Measurements from ENCODE around the gene MBNL1. TPM values are rescaled to one million over a fixed set of nuclear protein-coding genes. Genes with fewer than 3 reads are reported as not detected.

The MBNL1 gene
- polyA plus RNA-seq, 3 donors: 190 to 204 (median 191) TPM

DNA sequence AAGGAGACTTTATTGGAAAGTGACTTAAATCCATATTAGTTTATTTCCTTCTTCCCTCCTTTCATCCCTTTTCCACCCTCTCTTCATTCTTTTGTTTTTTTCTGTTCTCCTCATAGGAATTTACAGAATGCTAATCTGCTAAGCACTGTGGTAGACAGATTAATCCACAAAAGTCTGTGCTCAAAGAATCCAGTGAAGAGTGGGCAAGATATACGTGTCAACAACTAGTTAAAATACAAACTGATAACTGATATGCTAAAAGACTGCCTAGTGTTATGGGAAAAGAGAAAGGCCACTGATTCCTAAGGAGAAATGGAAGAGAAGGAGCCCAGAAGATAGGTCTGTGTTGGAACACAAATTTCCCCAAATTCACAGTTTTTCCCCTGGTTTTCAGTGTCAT lies 202.2 kb downstream of the MBNL1 start:
- Mint-ChIP-seq H3K4me3 (no peak overlapping the region), H3K27me3 (ENCODE audit: low read depth in 3 of 3) (no peaks in the 10 kb centered on the region), H3K4me1 (peaks cover 8% of the 10 kb centered on the region), H3K27ac (peak overlapping the region in 1 of 7 donors; percentile 11), H3K9me3 (peaks cover 0 to 7% (median 4%) of the 10 kb centered on the region in 7 donors), H3K36me3 (peaks cover 4 to 18% of the 10 kb centered on the region in 2 donors)
- TF ChIP-seq, protein P1, sequence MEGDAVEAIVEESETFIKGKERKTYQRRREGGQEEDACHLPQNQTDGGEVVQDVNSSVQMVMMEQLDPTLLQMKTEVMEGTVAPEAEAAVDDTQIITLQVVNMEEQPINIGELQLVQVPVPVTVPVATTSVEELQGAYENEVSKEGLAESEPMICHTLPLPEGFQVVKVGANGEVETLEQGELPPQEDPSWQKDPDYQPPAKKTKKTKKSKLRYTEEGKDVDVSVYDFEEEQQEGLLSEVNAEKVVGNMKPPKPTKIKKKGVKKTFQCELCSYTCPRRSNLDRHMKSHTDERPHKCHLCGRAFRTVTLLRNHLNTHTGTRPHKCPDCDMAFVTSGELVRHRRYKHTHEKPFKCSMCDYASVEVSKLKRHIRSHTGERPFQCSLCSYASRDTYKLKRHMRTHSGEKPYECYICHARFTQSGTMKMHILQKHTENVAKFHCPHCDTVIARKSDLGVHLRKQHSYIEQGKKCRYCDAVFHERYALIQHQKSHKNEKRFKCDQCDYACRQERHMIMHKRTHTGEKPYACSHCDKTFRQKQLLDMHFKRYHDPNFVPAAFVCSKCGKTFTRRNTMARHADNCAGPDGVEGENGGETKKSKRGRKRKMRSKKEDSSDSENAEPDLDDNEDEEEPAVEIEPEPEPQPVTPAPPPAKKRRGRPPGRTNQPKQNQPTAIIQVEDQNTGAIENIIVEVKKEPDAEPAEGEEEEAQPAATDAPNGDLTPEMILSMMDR (IDR thresholded peaks at IDR 0.05): no peak
- Histone ChIP-seq H4K20me1 (ENCODE audit: insufficient read depth, low read length) (peaks cover 18% of the 10 kb centered on the region), H3K9ac (ENCODE audit: insufficient read depth, low read length, poor library complexity, severe bottlenecking) (no peak overlapping the region), H3K4me3 (replicated peaks in 1 of 3; ENCODE audit: low read depth in 2 of 3, low read length in 3 of 3) (no peak overlapping the region), H3K4me2 (replicated peaks; ENCODE audit: extremely low read depth, low read length, poor library complexity, severe bottlenecking) (no peak overlapping the region), H3K36me3 (replicated peaks in 1 of 2; ENCODE audit: control insufficient read depth in 1 of 2, insufficient read depth in 2 of 2, low read length in 2 of 2) (peaks cover 0 to 13% of the 10 kb centered on the region in 2 donors), H3K27me3 (ENCODE audit: control insufficient read depth in 2 of 2, insufficient read depth in 2 of 2, low read length in 2 of 2) (no peaks in the 10 kb centered on the region), H3K79me2 (ENCODE audit: insufficient read depth, low read length) (no peaks in the 10 kb centered on the region), H3K27ac (ENCODE audit: low read depth in 1 of 2, low read length in 2 of 2) (no peak overlapping the region), H3K9me3 (replicated peaks in 1 of 2; ENCODE audit: control insufficient read depth in 1 of 2, insufficient read depth in 1 of 2, low read length in 2 of 2) (peaks cover 0 to 5% of the 10 kb centered on the region in 2 donors), H3K4me1 (ENCODE audit: control insufficient read depth in 1 of 2, insufficient read depth in 2 of 2, low read length in 2 of 2) (peaks cover 4 to 9% of the 10 kb centered on the region in 2 donors), H2AFZ (ENCODE audit: insufficient read depth, low read depth, low read length, poor library complexity, severe bottlenecking) (no peak overlapping the region)
- DNase-seq: no peak
- no CpG with 5 or more reads among the region's 1 CpG for WGBS (ENCODE audit: insufficient coverage)
- intact Hi-C loops (cut with micrococcal nuclease): no loop called here

- TF ChIP-seq, protein P1 (IDR thresholded peaks at IDR 0.05): peak; percentile 82
- Mint-ChIP-seq H3K36me3 (peaks cover under 1 to 9% of the 10 kb centered on the region in 2 donors), H3K27me3 (ENCODE audit: low read depth in 3 of 3) (no peaks in the 10 kb centered on the region), H3K4me1 (peaks cover 6% of the 10 kb centered on the region), H3K27ac (peak overlapping the region in 6 of 7 donors; percentile 49 to 94 (median 78)), H3K9me3 (peaks cover 0 to 7% (median 4%) of the 10 kb centered on the region in 7 donors), H3K4me3 (peak overlapping the region; percentile 73 to 78)
- Histone ChIP-seq H3K36me3 (replicated peaks in 1 of 2; ENCODE audit: control insufficient read depth in 1 of 2, insufficient read depth in 2 of 2, low read length in 2 of 2) (peaks cover 0 to 1% of the 10 kb centered on the region in 2 donors), H3K9ac (ENCODE audit: insufficient read depth, low read length, poor library complexity, severe bottlenecking) (no peak overlapping the region), H4K20me1 (ENCODE audit: insufficient read depth, low read length) (peaks cover 6% of the 10 kb centered on the region), H3K9me3 (replicated peaks in 1 of 2; ENCODE audit: control insufficient read depth in 1 of 2, insufficient read depth in 1 of 2, low read length in 2 of 2) (peaks cover 0 to 5% of the 10 kb centered on the region in 2 donors), H3K27me3 (ENCODE audit: control insufficient read depth in 2 of 2, insufficient read depth in 2 of 2, low read length in 2 of 2) (no peaks in the 10 kb centered on the region), H3K4me1 (ENCODE audit: control insufficient read depth in 1 of 2, insufficient read depth in 2 of 2, low read length in 2 of 2) (peaks cover 4 to 9% of the 10 kb centered on the region in 2 donors), H3K4me3 (replicated peaks in 1 of 3; ENCODE audit: low read depth in 2 of 3, low read length in 3 of 3) (peak overlapping the region; percentile 13 to 70 (median 49)), H3K4me2 (replicated peaks; ENCODE audit: extremely low read depth, low read length, poor library complexity, severe bottlenecking) (peak overlapping the region; percentile 65), H3K79me2 (ENCODE audit: insufficient read depth, low read length) (no peaks in the 10 kb centered on the region), H3K27ac (ENCODE audit: low read depth in 1 of 2, low read length in 2 of 2) (no peak overlapping the region), H2AFZ (ENCODE audit: insufficient read depth, low read depth, low read length, poor library complexity, severe bottlenecking) (peak overlapping the region; percentile 44)
- 20% methylated on average over 5 of the region's 15 CpGs for WGBS (ENCODE audit: insufficient coverage)
- peak; percentile 50 to 73 (median 63) for DNase-seq
- intact Hi-C loops (cut with micrococcal nuclease): no loop called here
Observed at GRCh38 chr3:152471814-152472671, 203.3 kb downstream of the MBNL1 start.
